HG02623 (cell line): ENCODE data around the gene YDJC.
"Not testable (repeated sequence)": the region's sequence is repeated elsewhere in the genome, so short reads cannot be mapped to it uniquely, and the experiment has no call there.

ENCODE experiments used
- ATAC-seq: cut with Tn5 transposase; IDR thresholded peaks from one replicate; pipeline ENCODE4 v1.9.1; 2021; ENCODE audit warnings: moderate library complexity; ENCODE audit not compliant: unreplicated experiment

The YDJC gene

GRCh38 chr22:21629255-21630149 lies at the start of gene YDJC:
YDJC (minus strand) TSS chr22:21630022; CDS start chr22:21630014, 8 bp downstream.
- ATAC-seq, result peak; percentile 75

GRCh38 chr22:21679383-21679782 lies 49.6 kb upstream of the YDJC start:
- ATAC-seq, result no peak

- ATAC-seq, result not testable (repeated sequence)
Observed at GRCh38 chr22:21678842-21679241, 49.0 kb upstream of the YDJC start.

- no peak for ATAC-seq
Observed at GRCh38 chr22:21677606-21678443, 48.0 kb upstream of the YDJC start.

- ATAC-seq, result no peak
Observed at GRCh38 chr22:21674638-21675245, 44.9 kb upstream of the YDJC start.

- ATAC-seq, result no peak
Observed at GRCh38 chr22:21673534-21674321, 43.9 kb upstream of the YDJC start.

GRCh38 chr22:21672107-21672629 lies 42.3 kb upstream of the YDJC start:
- ATAC-seq, result no peak

- no peak for ATAC-seq
Observed at GRCh38 chr22:21669026-21669425, 39.2 kb upstream of the YDJC start.

- no peak for ATAC-seq
Observed at GRCh38 chr22:21666786-21667185, 37.0 kb upstream of the YDJC start.

GRCh38 chr22:21665047-21665851 lies 35.4 kb upstream of the YDJC start:
- no peak for ATAC-seq

- ATAC-seq, result no peak
Observed at GRCh38 chr22:21663738-21664137, 33.9 kb upstream of the YDJC start.

- ATAC-seq, result no peak
Observed at GRCh38 chr22:21661991-21662390, 32.2 kb upstream of the YDJC start.

GRCh38 chr22:21660904-21661303 lies 31.1 kb upstream of the YDJC start:
- ATAC-seq, result no peak

GRCh38 chr22:21659864-21660525 lies 30.2 kb upstream of the YDJC start:
- ATAC-seq, result no peak

- ATAC-seq, result peak; percentile 81
Observed at GRCh38 chr22:21657360-21658032, 27.7 kb upstream of the YDJC start.

- peak; percentile 13 for ATAC-seq
Observed at GRCh38 chr22:21657020-21657359, 27.2 kb upstream of the YDJC start.

- ATAC-seq, result no peak
Observed at GRCh38 chr22:21652547-21653545, 23.0 kb upstream of the YDJC start.
